ENCODE results near the gene USP33.
"Not testable (repeated sequence)": the region's sequence is repeated elsewhere in the genome, so short reads cannot be mapped to it uniquely, and the experiment has no call there.

The USP33 gene

GRCh38 chr1:77759071-77760028, at the start of gene USP33:
Gene USP33, minus strand, starts transcription at chr1:77759852. Its CDS starts 18,155 bp downstream, at chr1:77741697.
- DNase-seq (ENCODE audit: low read depth in 3 of 3, low spot score in 1 of 3) = peak; percentile 70 to 91 (median 81)

- no peak for DNase-seq (ENCODE audit: low read depth in 3 of 3, low spot score in 1 of 3)
These were observed 43.7 kb upstream of the USP33 start for GRCh38 chr1:77803371-77803770.

DNA sequence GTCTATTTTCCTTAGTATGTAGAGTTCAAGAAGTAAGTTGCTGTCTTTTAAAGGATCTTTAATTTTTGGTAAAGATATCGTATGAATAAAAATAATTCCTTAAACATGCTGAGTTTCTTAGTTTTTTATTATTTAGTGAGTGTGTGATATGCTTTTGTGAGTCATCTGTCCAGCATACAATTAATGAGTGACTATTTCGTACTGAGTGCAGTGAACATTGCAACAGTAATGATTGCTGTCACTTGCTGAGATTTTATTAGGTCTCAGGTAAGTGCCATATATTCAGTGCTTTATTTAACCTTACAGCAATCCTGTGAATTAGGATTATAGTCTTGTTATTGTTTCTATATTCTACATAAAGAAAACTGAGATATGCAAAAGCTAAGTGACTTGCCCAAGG, 42.4 kb upstream of the USP33 start:
- DNase-seq (ENCODE audit: low read depth in 3 of 3, low spot score in 1 of 3) = no peak

DNA sequence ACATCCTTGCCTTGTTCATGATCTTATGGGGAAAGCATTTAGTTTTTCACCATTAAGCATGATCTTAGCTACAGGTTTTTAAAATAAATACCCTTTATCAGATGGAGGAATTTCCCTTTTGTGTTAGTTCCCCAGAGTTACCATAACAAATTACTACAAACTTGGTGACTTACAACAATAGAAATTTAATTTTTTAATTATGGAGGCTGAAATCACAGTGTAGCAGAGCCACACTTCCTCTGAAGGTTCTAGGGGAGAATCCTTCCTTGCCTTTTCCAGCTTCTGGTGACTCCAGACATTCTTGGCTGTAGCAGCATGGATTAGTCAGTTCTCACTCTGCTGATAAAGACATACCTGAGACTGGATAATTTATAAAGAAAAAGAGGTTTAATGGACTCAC, 38.3 kb upstream of the USP33 start:
- DNase-seq (ENCODE audit: low read depth in 3 of 3, low spot score in 1 of 3) = no peak

GRCh38 chr1:77796695-77797405, 37.2 kb upstream of the USP33 start:
- no peak for DNase-seq (ENCODE audit: low read depth in 3 of 3, low spot score in 1 of 3)

GRCh38 chr1:77794550-77794949, 34.9 kb upstream of the USP33 start:
- DNase-seq (ENCODE audit: low read depth in 3 of 3, low spot score in 1 of 3) = no peak

DNA sequence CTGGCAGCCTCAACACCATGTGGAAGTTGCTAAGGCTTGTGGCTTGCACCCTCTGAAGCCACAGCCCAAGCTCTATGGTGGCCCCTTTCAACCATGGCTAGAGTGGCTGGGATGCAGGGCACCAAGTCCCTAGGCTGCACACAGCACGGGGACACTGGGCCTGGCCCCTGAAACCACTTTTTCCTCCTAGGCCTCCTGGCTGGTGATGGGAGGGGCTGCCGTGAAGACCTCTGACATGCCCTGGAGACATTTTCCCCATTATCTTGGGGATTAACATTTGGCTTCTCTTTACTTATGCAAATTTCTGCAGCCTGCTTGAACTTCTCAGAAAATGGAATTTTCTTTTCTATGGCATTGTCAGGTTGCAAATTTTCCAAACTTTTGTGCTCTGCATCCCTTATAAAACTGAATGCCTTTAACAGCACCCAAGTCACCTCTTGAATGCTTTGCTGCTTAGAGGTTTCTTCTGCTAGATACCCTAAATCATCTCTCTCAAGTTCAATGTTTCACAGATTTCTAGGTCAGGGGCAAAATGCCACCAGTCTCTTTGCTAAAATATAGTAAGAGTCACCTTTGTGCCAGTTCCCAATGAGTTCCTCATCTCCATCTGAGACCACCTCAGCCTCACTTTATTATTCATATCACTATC, 26.6 kb upstream of the USP33 start:
- DNase-seq (ENCODE audit: low read depth in 3 of 3, low spot score in 1 of 3) = not testable (repeated sequence)

DNA sequence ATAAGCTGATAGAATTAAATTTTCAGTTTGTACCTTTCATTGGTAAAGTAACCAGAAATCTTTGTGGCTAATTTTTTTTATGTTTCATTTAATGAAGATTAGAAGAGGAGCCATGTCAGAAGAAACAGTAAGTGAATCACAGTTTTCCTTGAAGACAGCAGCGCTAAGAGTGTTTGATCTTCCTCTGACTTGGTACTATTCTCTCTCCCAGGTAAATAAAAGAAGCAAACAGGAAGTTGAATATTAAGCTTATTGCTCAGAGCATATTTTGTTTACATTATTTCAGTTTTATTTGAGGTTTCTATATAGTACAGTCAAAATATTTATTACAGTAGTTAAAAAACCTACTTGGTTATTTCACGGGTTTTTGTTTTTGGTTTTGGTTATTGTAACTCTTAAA, 23.5 kb upstream of the USP33 start:
- DNase-seq (ENCODE audit: low read depth in 3 of 3, low spot score in 1 of 3) = no peak

- DNase-seq (ENCODE audit: low read depth in 3 of 3, low spot score in 1 of 3) = no peak
These were observed 22.0 kb upstream of the USP33 start for GRCh38 chr1:77781683-77782082.

DNA sequence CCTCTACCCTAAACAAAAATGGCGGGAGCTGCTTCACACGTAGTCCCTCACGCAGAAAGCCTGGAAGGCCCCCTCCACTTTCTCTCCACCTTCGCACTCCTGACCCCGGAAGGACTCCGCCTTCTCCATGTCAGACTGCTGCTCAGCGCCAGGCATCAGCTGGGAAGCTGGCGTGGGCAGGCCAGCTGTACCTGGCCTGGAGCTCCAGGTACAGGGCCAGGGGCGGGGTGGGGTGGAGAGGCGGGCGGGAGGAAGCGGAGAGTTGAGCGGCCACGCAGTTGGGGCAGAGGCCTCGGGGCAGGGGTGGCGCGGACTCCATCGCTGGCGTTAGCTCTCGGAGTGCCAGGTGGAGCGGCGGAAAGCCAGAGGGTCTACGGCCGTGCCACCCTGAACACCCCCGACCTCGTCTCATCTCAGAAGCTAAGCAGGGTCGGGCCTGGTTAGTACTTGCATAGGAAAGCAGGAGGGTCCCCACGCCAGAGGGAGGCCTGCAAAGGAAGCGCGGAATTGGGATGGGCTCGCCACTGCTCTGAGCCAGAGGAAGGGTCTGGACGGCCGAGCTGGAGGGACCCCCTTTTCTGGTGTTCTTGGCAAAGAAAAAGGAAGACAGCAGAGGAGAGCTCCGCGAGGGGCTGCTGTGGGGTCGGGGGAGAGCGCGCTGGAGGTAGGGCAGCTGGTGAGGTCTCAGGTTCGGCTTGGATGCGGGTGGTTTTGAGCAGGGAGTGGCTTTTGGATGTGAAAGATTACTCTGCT, 20.1 kb upstream of the USP33 start, which contains the start of gene MIGA1:
MIGA1 (plus strand) TSS at position 121 of the 753 bp plus-strand sequence. CDS start 3,604 bp downstream, outside the sequence.
- peak; percentile 63 to 74 (median 66) for DNase-seq (ENCODE audit: low read depth in 3 of 3, low spot score in 1 of 3)

GRCh38 chr1:77776007-77776700, 16.5 kb upstream of the USP33 start:
- DNase-seq (ENCODE audit: low read depth in 3 of 3, low spot score in 1 of 3) = no peak

GRCh38 chr1:77768006-77768405, 8.4 kb upstream of the USP33 start:
- DNase-seq (ENCODE audit: low read depth in 3 of 3, low spot score in 1 of 3) = no peak

DNA sequence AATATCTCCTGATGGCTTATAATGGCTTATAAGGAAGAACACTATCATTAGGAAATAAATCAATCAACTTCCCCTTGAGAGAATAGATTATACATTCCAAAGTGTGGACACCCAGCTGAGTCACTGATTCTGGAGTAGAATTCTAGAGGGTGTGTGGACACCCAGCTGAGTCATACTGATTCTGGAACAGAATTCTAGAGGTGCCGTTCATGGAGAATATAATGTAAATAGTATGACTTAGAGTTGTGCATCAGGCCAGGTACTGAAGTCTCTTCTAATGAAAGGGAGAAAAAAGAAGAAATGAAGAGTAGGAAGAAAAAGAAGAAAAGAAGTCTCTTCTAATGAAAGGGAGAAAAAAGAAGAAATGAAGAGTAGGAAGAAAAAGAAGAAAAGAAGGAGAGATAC, 2.4 kb upstream of the USP33 start:
- no peak for DNase-seq (ENCODE audit: low read depth in 3 of 3, low spot score in 1 of 3)

DNA sequence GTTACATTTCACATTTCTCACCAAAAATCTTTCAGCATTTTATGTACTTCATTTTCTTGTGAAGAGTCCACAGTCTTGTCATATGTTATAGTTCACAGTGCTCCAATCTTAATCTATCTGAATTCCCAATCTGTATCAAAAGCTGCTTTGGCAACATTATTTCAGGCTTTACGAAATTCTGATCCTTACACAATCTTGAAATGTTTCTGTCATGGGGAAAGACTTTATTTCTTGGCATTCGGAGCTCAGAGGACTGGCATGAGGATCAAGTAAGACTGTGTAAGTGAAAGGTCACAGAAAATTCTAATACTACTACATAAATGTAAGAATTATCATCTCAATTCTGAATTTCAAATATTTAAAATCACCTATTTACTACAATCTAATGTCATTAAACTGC, 2.0 kb downstream of the USP33 start:
- DNase-seq (ENCODE audit: low read depth in 3 of 3, low spot score in 1 of 3) = no peak

- no peak for DNase-seq (ENCODE audit: low read depth in 3 of 3, low spot score in 1 of 3)
These were observed 2.5 kb downstream of the USP33 start for GRCh38 chr1:77757066-77757584.

DNA sequence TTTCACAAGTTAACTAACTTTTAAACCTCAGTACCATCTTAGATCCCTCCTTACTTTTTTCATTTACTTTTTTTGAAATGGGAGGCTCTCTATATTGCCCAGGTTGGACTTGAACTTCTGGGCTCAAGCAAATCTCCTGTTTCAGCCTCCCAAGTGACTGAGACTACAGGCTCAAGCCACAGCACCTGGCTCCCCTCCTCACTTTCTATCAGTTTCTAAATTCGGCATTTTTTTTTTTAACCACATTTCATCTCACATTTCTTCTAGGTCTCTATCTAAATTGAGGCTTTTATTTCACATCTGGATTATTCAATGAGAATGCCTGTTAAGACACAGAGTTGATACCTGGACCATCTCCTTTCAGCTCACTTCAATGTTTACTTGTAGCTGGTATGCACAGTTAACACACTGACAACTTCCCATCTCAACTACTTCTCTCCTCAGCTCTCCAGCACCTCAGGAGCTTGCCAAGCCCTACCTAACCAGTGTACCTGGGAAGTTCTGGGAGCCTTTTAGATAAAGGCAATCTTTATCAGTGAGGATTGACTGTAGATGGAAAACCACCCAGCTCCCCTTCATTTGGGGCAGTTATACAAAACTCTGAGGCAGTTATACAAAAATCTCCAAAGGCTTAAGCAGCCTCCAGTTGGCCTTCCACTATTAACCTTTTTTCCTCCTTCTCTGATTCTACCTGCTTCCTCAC, 3.4 kb downstream of the USP33 start:
- DNase-seq (ENCODE audit: low read depth in 3 of 3, low spot score in 1 of 3) = no peak

DNA sequence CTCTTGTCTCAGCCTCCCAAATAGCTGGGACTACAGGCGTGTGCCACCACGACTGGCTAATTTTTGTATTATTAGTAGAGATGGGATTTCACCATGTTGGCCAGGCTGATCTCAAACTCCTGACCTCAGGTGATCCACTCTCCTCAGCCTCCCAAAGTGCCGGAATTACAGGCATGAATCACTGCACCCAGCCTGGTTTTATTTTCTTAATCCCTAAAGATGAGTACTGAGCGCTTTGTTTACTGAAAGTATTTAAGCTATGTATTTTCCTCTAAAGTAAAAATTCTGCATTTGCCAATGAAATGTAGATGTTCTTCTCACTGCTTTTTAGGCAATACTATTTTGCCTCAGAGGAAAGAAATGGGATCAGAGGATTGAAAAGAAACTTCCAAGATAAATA, 10.2 kb downstream of the USP33 start:
- DNase-seq (ENCODE audit: low read depth in 3 of 3, low spot score in 1 of 3) = not testable (repeated sequence)

- DNase-seq (ENCODE audit: low read depth in 3 of 3, low spot score in 1 of 3) = no peak
These were observed 15.1 kb downstream of the USP33 start for GRCh38 chr1:77744576-77744975.

DNA sequence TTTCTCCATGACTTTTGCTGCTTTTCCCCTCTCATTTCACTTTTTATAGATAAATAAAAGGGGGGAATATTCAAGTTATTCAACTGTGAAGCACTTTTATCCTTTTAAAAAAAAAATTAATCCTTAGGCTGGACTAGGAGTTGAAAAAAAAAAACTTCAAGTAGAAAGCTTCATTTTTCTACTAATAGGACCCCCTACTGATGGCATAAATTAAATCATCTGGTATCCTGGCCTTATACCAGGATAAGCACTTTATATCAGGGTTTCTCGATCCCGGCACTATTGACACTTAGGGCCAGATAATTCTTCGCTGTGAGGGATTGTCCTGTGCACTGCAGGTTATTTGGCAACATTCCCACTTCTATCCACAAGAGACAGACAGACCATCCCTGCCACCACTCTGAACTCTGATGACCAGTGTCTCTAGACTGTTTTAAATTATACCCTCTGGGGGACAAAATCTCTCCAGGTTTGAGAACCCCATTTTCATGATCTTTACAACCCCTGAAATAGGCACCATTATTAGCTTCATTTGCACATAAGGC, 17.6 kb downstream of the USP33 start:
- no peak for DNase-seq (ENCODE audit: low read depth in 3 of 3, low spot score in 1 of 3)

All from stimulated activated CD4-positive, alpha-beta T cell treated with anti-CD3 and anti-CD28 coated beads, TNF-alpha, amount 100 ng/mL, for 1 hour (primary cell).